ENCODE results near the gene HLCS. TPM values are rescaled to one million over a fixed set of nuclear protein-coding genes. Genes with fewer than 3 reads are reported as not detected.
A peak's percentile ranks its signal among the peaks of the same experiment; 100 is the strongest.

HLCS gene
- total and polyA plus RNA-seq, 2 donors from 2014 or later, result 4.5 to 29.6 TPM

DNA sequence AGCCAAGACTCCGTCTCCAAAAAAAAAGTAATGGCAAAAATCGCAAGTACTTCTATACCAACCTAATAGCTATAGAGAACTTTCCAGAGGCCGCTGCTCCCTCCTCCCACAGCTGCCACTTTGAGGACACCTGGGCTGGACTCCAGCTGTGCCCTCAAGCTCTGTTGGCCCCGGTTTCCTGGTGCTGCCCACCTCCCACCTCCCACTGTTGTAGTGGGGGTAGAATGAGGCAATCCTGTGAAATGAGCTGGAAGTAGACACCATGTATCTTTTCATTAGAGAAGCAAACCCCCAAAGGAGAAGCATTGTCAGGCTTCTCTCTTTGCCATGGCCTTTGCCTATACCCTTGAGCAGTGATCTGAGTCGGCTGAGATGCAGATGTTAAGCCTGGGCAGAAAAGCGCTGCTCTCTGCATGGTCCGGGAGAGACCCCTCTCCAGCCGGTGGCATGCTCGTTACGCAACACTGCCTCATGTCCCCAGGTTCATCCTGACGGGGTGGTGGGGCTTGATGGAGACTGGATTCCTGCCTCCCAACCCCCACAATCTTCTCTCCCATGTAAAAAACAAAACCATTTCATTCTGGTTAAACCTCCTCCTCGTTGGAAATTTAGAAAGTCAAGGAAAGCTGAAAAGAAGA, 227.9 kb downstream of the HLCS start:
- H3K9ac ChIP-seq (ENCODE audit: low read length in 3 of 3), result no peak overlapping the region
- no peaks in the 10 kb centered on the region for H3K4me1 ChIP-seq (ENCODE audit: control insufficient read depth in 2 of 3, insufficient read depth in 2 of 3, low read depth in 1 of 3, low read length in 3 of 3)
- no peak for TF ChIP-seq CTCF (IDR thresholded peaks at IDR 0.05; ENCODE audit: borderline replicate concordance, extremely low read depth, insufficient read depth)
- intact Hi-C loops (cut with DNase I), result no loop called here
- no peak for DNase-seq
- H3K27me3 ChIP-seq (ENCODE audit: control insufficient read depth, insufficient read depth, low read length), result no peaks in the 10 kb centered on the region
- H3K27ac ChIP-seq (ENCODE audit: low read depth in 2 of 2, low read length in 2 of 2), result no peak overlapping the region
- FAIRE-seq, result no peak
- no peaks in the 10 kb centered on the region for H3K36me3 ChIP-seq (ENCODE audit: control insufficient read depth in 2 of 3, insufficient read depth in 3 of 3, low read length in 3 of 3)
- no peaks in the 10 kb centered on the region for H3K9me3 ChIP-seq (ENCODE audit: control insufficient read depth in 2 of 3, insufficient read depth in 1 of 3, low read length in 3 of 3)
- no peak overlapping the region for H3K4me3 ChIP-seq (ENCODE audit: low read length in 3 of 3)

DNA sequence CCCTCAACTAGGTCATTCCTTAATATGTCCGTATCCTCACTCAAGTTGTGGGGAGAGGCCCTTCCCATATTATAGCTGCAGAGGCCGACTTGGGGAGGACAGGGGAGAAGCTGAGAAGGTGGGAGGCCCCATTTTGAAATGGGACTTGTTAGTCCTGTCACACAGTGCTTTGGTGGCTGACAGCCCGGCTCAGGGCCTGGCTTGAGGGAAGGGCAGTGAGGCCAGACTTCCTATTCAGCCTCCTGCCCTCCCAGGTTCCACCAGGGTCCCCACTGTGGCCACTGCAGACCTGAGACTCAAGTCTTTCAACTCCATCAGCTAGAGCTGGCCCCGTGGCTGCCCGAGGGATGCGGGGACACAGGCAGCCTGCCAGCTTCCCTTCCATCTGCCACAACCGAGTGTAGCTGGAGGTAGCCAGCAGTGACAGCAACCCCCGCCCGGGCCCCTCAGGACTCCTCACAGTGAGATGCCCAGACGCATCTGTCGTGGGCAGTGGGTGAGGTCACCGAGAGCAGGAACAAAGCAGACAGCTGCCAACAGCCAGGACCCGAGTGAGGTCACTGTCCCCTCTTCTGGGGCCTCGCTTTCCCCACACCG, 230.6 kb downstream of the HLCS start:
- DNase-seq (peak in 1 of 5 donors; percentile 44), FAIRE-seq (no peak)
- intact Hi-C loops (cut with DNase I), result no loop called here
- Histone ChIP-seq H3K27ac (ENCODE audit: low read depth in 2 of 2, low read length in 2 of 2) (no peak overlapping the region), H3K36me3 (ENCODE audit: control insufficient read depth in 2 of 3, insufficient read depth in 3 of 3, low read length in 3 of 3) (no peaks in the 10 kb centered on the region), H3K4me1 (ENCODE audit: control insufficient read depth in 2 of 3, insufficient read depth in 2 of 3, low read depth in 1 of 3, low read length in 3 of 3) (no peaks in the 10 kb centered on the region), H3K9ac (ENCODE audit: low read length in 3 of 3) (no peak overlapping the region), H3K9me3 (ENCODE audit: control insufficient read depth in 2 of 3, insufficient read depth in 1 of 3, low read length in 3 of 3) (no peaks in the 10 kb centered on the region), H3K27me3 (ENCODE audit: control insufficient read depth, insufficient read depth, low read length) (no peaks in the 10 kb centered on the region), H3K4me3 (ENCODE audit: low read length in 3 of 3) (no peak overlapping the region)
- no peak for TF ChIP-seq CTCF (IDR thresholded peaks at IDR 0.05; ENCODE audit: borderline replicate concordance, extremely low read depth, insufficient read depth)

- intact Hi-C loops (cut with DNase I), result no loop called here
- Histone ChIP-seq H3K27ac (ENCODE audit: low read depth in 2 of 2, low read length in 2 of 2) (no peak overlapping the region), H3K36me3 (ENCODE audit: control insufficient read depth in 2 of 3, insufficient read depth in 3 of 3, low read length in 3 of 3) (no peaks in the 10 kb centered on the region), H3K4me1 (ENCODE audit: control insufficient read depth in 2 of 3, insufficient read depth in 2 of 3, low read depth in 1 of 3, low read length in 3 of 3) (no peaks in the 10 kb centered on the region), H3K4me3 (ENCODE audit: low read length in 3 of 3) (no peak overlapping the region), H3K9me3 (ENCODE audit: control insufficient read depth in 2 of 3, insufficient read depth in 1 of 3, low read length in 3 of 3) (no peaks in the 10 kb centered on the region), H3K9ac (ENCODE audit: low read length in 3 of 3) (no peak overlapping the region), H3K27me3 (ENCODE audit: control insufficient read depth, insufficient read depth, low read length) (no peaks in the 10 kb centered on the region)
- DNase-seq (no peak), FAIRE-seq (no peak)
- TF ChIP-seq CTCF (IDR thresholded peaks at IDR 0.05; ENCODE audit: borderline replicate concordance, extremely low read depth, insufficient read depth), result no peak
These were observed 231.3 kb downstream of the HLCS start for GRCh38 chr21:36735201-36735515.
